NB4 (cell line): ENCODE data around the gene MRM2.

Experiments used
- MYC ChIP-seq: IDR thresholded peaks from 2 replicates; pipeline ENCODE4 v1.6.1; 2011; ENCODE audit warnings: low read depth, low read length
- POLR2A ChIP-seq: IDR thresholded peaks from 2 replicates; pipeline ENCODE4 v1.6.1; 2011; ENCODE audit warnings: mild to moderate bottlenecking; ENCODE audit not compliant: insufficient read length; ENCODE audit errors: extremely low read depth
- TF ChIP-seq, protein P1 (sequence below): IDR thresholded peaks from one replicate; pipeline ENCODE4 v1.5.1; 2012; ENCODE audit warnings: low read depth, low read length

DNA sequence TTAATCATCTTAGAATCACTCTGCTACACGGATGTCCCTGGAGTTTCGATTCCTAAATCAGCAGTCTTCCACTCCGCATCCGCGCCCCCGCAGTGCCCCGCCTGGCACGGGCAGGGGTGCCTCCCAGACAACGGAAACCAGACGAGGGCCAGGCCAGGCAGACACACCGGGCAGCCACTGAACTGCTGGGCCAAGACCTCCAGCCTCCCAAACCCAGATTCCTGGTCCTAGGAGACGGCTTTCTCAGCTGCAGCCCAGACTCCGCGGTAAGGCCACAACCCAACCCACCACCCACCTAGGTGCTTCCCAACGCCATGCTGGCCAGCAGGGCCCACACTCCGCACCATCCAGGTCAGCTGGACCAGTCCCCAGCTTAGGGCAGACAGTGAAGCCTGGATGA is 42.5 kb downstream of the MRM2 start:
- TF ChIP-seq, protein P1, sequence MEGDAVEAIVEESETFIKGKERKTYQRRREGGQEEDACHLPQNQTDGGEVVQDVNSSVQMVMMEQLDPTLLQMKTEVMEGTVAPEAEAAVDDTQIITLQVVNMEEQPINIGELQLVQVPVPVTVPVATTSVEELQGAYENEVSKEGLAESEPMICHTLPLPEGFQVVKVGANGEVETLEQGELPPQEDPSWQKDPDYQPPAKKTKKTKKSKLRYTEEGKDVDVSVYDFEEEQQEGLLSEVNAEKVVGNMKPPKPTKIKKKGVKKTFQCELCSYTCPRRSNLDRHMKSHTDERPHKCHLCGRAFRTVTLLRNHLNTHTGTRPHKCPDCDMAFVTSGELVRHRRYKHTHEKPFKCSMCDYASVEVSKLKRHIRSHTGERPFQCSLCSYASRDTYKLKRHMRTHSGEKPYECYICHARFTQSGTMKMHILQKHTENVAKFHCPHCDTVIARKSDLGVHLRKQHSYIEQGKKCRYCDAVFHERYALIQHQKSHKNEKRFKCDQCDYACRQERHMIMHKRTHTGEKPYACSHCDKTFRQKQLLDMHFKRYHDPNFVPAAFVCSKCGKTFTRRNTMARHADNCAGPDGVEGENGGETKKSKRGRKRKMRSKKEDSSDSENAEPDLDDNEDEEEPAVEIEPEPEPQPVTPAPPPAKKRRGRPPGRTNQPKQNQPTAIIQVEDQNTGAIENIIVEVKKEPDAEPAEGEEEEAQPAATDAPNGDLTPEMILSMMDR, result no peak
- TF ChIP-seq POLR2A (no peak), MYC (no peak)
